Measurements from ENCODE around the gene CDH4. TPM values are rescaled to one million over a fixed set of nuclear protein-coding genes. Genes with fewer than 3 reads are reported as not detected.

CDH4 gene
- total and polyA plus RNA-seq, 10 donors = 0.30 to 20.1 (median 7.7) TPM

- Histone ChIP-seq H3K4me3 (no peak overlapping the region), H3K36me3 (no peaks in the 10 kb centered on the region), H3K27ac (no peak overlapping the region), H3K4me1 (peaks cover 0 to 9% (median 0%) of the 10 kb centered on the region in 6 donors), H3K27me3 (replicated peaks in 1 of 7) (peaks cover 0 to 63% (median 0%) of the 10 kb centered on the region in 7 donors), H3K9me3 (no peaks in the 10 kb centered on the region)
- 83 to 87% (median 84%) methylated on average over 25 to 36 of the region's 36 CpGs for WGBS, 5 donors
- peak; percentile 58 for DNase-seq
- TF ChIP-seq POLR2A (IDR thresholded peaks at IDR 0.05) (no peak), POLR2AphosphoS5 (IDR thresholded peaks at IDR 0.05) (no peak)
- TF ChIP-seq, protein P1, sequence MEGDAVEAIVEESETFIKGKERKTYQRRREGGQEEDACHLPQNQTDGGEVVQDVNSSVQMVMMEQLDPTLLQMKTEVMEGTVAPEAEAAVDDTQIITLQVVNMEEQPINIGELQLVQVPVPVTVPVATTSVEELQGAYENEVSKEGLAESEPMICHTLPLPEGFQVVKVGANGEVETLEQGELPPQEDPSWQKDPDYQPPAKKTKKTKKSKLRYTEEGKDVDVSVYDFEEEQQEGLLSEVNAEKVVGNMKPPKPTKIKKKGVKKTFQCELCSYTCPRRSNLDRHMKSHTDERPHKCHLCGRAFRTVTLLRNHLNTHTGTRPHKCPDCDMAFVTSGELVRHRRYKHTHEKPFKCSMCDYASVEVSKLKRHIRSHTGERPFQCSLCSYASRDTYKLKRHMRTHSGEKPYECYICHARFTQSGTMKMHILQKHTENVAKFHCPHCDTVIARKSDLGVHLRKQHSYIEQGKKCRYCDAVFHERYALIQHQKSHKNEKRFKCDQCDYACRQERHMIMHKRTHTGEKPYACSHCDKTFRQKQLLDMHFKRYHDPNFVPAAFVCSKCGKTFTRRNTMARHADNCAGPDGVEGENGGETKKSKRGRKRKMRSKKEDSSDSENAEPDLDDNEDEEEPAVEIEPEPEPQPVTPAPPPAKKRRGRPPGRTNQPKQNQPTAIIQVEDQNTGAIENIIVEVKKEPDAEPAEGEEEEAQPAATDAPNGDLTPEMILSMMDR (IDR thresholded peaks at IDR 0.05 in 8 of 11, conservative IDR thresholded peaks at IDR 0.05 in 3 of 11) = no peak
- intact Hi-C loops (cut with DNase I; ENCODE audit: low total_unique reads) = no loop called here
Observed at GRCh38 chr20:61802721-61803311, 550.8 kb downstream of the CDH4 start.

DNA sequence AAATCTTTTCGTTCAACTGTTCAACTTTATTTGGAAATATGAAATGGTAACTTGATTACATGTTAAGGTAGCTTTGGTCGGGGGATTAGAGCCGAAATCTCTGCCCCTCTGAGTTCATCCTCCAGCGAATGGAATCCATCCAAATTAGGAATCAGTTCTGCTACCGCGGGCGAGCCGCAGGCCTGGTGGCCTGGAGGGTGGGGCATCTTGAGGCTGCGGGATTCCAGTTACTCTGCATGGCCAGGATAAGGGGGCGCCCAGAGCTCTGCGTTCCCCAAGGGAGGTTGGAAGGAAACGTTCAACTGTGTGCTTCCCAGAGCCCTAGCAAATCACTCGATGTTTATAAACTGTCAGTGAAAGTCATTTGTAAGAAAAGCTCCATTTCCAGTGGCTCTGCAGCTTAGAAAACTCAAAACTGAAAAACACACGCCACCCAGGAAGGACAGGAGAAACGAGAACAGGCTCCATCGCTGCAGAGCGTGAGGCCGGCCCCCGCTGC lies 551.4 kb downstream of the CDH4 start:
- Histone ChIP-seq H3K9me3 (no peaks in the 10 kb centered on the region), H3K4me1 (peaks cover 0 to 9% (median 0%) of the 10 kb centered on the region in 6 donors), H3K4me3 (no peak overlapping the region), H3K36me3 (no peaks in the 10 kb centered on the region), H3K27me3 (replicated peaks in 1 of 7) (peaks cover 0 to 57% (median 0%) of the 10 kb centered on the region in 7 donors), H3K27ac (no peak overlapping the region)
- intact Hi-C loops (cut with DNase I; ENCODE audit: low total_unique reads) = no loop called here
- peak; percentile 63 for DNase-seq
- WGBS, 5 donors = 29 to 48% (median 33%) methylated on average over 19 of the region's 19 CpGs
- TF ChIP-seq, protein P1 (IDR thresholded peaks at IDR 0.05 in 8 of 11, conservative IDR thresholded peaks at IDR 0.05 in 3 of 11) = no peak
- TF ChIP-seq POLR2A (IDR thresholded peaks at IDR 0.05) (no peak), POLR2AphosphoS5 (IDR thresholded peaks at IDR 0.05) (no peak)

DNA sequence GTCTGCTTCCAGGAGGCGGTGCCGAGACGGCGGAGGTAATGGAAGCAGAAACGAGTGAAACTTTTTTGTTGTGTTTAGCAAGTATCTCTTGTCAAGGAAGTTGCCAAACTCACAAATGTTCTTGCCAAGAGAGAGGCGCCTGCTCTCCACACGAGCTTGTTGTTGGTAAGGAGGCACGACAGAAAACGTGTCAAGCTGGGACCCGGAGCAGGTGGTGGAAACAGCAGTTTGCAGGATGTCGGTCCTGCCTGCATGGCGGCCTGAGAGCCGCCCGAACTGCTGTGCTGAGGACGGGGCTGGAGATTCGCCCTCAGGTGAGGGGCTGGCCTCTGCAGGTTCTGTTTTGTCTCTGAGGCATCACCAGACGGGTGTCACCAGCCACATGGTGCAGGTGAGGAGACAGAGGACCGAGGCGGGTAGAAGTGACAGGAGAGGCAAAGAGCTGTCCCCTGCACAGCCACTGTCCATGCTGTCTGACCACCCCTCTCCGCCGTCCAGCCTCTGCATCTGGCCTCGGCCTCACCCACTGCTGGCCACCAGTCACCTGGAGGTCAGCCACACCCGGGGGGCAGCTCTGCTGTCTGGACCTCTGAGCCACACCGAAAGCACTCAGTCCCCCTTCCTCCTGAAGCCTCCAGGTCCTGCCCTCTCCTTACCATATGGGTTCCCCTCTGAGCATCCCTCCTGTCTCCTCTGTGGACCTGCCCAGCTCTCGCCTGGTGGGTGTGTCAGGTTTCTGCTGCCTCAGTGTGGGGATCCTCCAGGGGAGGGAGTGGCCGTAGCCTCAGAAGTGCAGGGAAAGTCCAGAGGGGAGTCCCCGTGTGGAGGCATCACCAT lies 552.1 kb downstream of the CDH4 start:
- intact Hi-C loops (cut with DNase I; ENCODE audit: low total_unique reads) = no loop called here
- H3K4me3 ChIP-seq = no peak overlapping the region
- no peaks in the 10 kb centered on the region for H3K36me3 ChIP-seq
- H3K4me1 ChIP-seq = peaks cover 0 to 9% (median 0%) of the 10 kb centered on the region in 6 donors
- no peak overlapping the region for H3K27ac ChIP-seq
- TF ChIP-seq, protein P1 (IDR thresholded peaks at IDR 0.05 in 8 of 11, conservative IDR thresholded peaks at IDR 0.05 in 3 of 11) = no peak
- TF ChIP-seq POLR2AphosphoS5 (IDR thresholded peaks at IDR 0.05) (no peak), POLR2A (IDR thresholded peaks at IDR 0.05) (no peak)
- H3K27me3 ChIP-seq (replicated peaks in 1 of 7) = peaks cover 0 to 56% (median 0%) of the 10 kb centered on the region in 7 donors
- H3K9me3 ChIP-seq = no peaks in the 10 kb centered on the region
- 48 to 61% (median 53%) methylated on average over 23 to 27 of the region's 27 CpGs for WGBS, 5 donors
- peak; percentile 62 for DNase-seq
